ENCODE data around the gene IGSF21.

GRCh38 chr1:18148461-18148860 is 40.9 kb downstream of the IGSF21 start:
- TF ChIP-seq CTCF (IDR thresholded peaks at IDR 0.05) (no peak), POLR2A (IDR thresholded peaks at IDR 0.05) (no peak)
